HL-60 (cell line): ENCODE measurements around the gene EPN1.

ENCODE experiments used
- DNase-seq, 2 experiments: peaks; one replicate each; pipeline ENCODE4 v3.0.0-alpha.2; 2010 to 2020; ENCODE audit warnings: low read depth in 1 of 2, low spot score in 1 of 2
- H3K27ac ChIP-seq: fragments of 250-450 bp; sonication (Bioruptor Pico); replicated peaks from 2 replicates; pipeline ENCODE4 v1.5.1; 2020; ENCODE audit warnings: mild to moderate bottlenecking, moderate library complexity
- H3K27me3 ChIP-seq: fragments of 250-450 bp; sonication (Bioruptor Pico); 2 replicates; pipeline ENCODE4 v1.5.1; 2021; ENCODE audit warnings: mild to moderate bottlenecking, moderate library complexity; ENCODE audit not compliant: insufficient read depth, poor library complexity, severe bottlenecking
- H3K4me3 ChIP-seq: replicated peaks from 2 replicates; pipeline ENCODE4 v1.5.1; 2011; ENCODE audit warnings: mild to moderate bottlenecking, control low read depth, low read length; ENCODE audit not compliant: insufficient read depth
- GABPA ChIP-seq: IDR thresholded peaks from 2 replicates; pipeline ENCODE4 v1.6.1; 2012; ENCODE audit warnings: low read depth
- POLR2AphosphoS5 ChIP-seq: IDR thresholded peaks from 2 replicates; pipeline ENCODE4 v1.6.1; 2012; ENCODE audit warnings: low read depth
- SPI1 ChIP-seq: IDR thresholded peaks from 2 replicates; pipeline ENCODE4 v1.6.1; 2012; ENCODE audit warnings: low read depth, mild to moderate bottlenecking, borderline replicate concordance
- TF ChIP-seq, protein P1 (sequence below): IDR thresholded peaks from 2 replicates; pipeline ENCODE4 v1.6.1; 2012; ENCODE audit warnings: low read depth; ENCODE audit not compliant: insufficient replicate concordance
- TF ChIP-seq, protein P2 (sequence below): IDR thresholded peaks from one replicate; pipeline ENCODE4 v1.5.1; 2011; ENCODE audit warnings: low read length, control low read depth, inconsistent platforms; ENCODE audit not compliant: insufficient read depth

The EPN1 gene

DNA sequence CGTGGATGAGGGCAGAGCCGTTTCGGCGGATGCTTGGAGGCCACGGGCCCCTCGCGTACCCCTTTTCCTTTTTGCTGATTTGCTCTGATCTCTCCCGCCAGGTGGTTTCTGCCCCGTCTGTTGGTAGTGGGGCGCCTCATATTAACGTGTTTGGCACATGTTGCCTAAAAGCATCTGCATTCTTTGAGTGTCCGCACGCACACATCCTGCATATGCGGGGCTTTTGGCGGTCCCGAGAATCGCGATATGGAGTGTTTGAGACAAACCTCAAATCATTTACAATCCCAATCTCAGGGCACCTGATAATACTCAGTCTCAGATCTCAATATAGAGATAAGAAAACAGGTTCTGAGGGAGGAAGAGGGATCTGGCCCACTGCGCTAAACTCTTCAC is 19.4 kb upstream of the EPN1 start:
- no peak for DNase-seq
- Histone ChIP-seq H3K27ac (peak overlapping the region; percentile 99), H3K27me3 (no peaks in the 10 kb centered on the region), H3K4me3 (peak overlapping the region; percentile 87)
- TF ChIP-seq, protein P1, sequence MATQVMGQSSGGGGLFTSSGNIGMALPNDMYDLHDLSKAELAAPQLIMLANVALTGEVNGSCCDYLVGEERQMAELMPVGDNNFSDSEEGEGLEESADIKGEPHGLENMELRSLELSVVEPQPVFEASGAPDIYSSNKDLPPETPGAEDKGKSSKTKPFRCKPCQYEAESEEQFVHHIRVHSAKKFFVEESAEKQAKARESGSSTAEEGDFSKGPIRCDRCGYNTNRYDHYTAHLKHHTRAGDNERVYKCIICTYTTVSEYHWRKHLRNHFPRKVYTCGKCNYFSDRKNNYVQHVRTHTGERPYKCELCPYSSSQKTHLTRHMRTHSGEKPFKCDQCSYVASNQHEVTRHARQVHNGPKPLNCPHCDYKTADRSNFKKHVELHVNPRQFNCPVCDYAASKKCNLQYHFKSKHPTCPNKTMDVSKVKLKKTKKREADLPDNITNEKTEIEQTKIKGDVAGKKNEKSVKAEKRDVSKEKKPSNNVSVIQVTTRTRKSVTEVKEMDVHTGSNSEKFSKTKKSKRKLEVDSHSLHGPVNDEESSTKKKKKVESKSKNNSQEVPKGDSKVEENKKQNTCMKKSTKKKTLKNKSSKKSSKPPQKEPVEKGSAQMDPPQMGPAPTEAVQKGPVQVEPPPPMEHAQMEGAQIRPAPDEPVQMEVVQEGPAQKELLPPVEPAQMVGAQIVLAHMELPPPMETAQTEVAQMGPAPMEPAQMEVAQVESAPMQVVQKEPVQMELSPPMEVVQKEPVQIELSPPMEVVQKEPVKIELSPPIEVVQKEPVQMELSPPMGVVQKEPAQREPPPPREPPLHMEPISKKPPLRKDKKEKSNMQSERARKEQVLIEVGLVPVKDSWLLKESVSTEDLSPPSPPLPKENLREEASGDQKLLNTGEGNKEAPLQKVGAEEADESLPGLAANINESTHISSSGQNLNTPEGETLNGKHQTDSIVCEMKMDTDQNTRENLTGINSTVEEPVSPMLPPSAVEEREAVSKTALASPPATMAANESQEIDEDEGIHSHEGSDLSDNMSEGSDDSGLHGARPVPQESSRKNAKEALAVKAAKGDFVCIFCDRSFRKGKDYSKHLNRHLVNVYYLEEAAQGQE: no peak
- TF ChIP-seq, protein P2, sequence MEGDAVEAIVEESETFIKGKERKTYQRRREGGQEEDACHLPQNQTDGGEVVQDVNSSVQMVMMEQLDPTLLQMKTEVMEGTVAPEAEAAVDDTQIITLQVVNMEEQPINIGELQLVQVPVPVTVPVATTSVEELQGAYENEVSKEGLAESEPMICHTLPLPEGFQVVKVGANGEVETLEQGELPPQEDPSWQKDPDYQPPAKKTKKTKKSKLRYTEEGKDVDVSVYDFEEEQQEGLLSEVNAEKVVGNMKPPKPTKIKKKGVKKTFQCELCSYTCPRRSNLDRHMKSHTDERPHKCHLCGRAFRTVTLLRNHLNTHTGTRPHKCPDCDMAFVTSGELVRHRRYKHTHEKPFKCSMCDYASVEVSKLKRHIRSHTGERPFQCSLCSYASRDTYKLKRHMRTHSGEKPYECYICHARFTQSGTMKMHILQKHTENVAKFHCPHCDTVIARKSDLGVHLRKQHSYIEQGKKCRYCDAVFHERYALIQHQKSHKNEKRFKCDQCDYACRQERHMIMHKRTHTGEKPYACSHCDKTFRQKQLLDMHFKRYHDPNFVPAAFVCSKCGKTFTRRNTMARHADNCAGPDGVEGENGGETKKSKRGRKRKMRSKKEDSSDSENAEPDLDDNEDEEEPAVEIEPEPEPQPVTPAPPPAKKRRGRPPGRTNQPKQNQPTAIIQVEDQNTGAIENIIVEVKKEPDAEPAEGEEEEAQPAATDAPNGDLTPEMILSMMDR: no peak
- TF ChIP-seq SPI1: no peak
- no peak for TF ChIP-seq GABPA
- no peak; the same call in 1 of the 2 replicates for TF ChIP-seq POLR2AphosphoS5

DNA sequence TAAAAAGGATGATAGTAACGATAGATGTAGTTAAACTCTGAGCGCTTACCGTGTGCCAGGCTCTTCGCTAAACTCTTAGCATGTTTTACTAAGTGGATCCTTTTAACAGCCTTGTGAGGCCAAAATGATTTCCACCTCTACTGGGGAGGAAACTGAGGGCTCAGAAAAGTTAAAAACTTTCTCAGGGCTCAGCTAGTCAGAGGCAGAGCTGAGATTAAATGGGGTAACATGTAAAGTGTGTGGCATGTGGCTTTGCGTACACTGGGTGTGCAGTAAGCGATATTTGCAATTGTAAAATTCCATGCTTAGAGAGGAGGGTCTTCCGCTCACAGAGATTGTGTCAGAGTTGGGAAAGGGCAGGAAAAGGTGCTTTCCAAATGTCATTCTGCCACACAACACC is 18.5 kb upstream of the EPN1 start:
- H3K27ac ChIP-seq: peak overlapping the region; percentile 99
- peak overlapping the region; percentile 87 for H3K4me3 ChIP-seq

DNA sequence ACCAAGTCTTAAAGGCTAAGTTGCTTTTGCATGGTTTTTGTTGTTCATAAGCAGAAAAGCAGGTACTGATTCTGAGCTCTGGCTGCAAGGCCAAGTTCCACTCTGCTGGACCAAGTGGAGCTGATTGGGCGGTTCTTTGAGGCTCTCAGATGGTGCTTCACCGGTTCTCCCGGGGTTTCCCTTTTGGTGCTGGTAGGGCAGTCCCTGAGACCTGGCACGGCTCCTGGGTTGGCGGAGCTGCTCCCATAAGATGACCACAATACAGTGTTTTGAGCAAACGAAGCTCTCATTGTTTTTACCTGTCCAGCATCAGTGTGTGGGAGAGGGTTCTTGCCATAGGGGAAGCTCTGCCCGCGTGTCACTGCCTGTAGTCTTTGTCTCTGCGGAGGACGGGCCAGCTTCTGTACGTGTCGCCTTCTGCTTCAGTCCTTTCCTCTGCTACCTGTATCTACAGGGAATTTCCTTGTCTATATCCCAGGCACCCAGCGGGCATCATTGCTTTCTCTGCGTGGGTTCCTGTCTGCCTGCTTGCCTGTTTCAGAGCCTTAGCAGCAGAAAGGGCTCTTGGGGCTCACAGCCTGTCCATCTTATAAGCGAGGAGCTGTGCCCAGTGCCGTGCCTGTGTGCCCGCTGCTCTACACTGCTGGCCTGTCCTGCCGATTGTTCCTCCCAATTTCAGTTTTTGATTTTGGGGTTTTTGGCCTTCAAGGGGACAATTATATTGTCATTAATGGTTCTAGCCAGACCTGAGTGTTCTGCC is 17.9 kb upstream of the EPN1 start:
- H3K27me3 ChIP-seq: no peaks in the 10 kb centered on the region
- peak overlapping the region; percentile 87 for H3K4me3 ChIP-seq
- peak in 1 of 2 experiments; percentile 43 for DNase-seq
- H3K27ac ChIP-seq: peak overlapping the region; percentile 99
- TF ChIP-seq SPI1: no peak
- TF ChIP-seq POLR2AphosphoS5: no peak
- TF ChIP-seq GABPA: no peak
- TF ChIP-seq, protein P2: no peak
- TF ChIP-seq, protein P1: no peak

More for the DNA sequence above, 18.5 kb upstream of the EPN1 start:
- TF ChIP-seq SPI1: no peak
- H3K27me3 ChIP-seq: no peaks in the 10 kb centered on the region
- no peak for DNase-seq

DNA sequence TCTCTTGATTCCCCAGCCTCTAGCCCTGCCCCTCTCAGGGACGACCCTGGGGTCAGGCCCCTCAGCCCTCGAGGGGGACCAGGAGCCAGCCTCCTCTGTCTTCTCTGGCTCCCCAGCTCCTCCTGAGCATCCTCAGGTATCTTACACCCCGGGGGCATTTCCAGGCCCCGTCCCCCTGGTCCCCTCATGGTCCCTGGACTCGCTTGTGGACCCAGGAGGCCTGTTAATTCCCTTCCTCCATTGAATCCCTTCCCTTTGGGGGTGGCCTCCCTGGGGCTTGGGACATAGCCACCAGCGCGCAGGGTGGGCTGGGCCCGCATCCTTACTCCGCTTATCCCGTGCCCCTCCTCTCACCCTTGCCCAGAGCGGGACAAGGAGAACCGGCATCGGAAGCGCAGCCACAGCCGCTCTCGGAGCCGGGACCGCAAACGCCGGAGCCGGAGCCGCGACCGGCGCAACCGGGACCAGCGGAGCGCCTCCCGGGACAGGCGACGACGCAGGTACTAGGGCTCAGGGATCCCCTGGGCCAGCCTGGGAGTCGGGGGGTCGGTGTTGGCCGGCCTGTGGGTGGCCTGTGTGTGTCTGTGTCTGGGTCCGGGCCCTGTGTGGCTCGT is 16.1 kb upstream of the EPN1 start:
- DNase-seq: no peak
- no peak for TF ChIP-seq GABPA
- TF ChIP-seq SPI1: no peak
- TF ChIP-seq, protein P1: no peak
- TF ChIP-seq POLR2AphosphoS5: no peak
- Histone ChIP-seq H3K27me3 (no peaks in the 10 kb centered on the region), H3K4me3 (peak overlapping the region; percentile 17), H3K27ac (peak overlapping the region; percentile 8)
